ENCODE data around the gene SOS1. TPM values are rescaled to one million over a fixed set of nuclear protein-coding genes. Genes with fewer than 3 reads are reported as not detected.

SOS1 gene
- polyA plus RNA-seq, 1 of the 3 experiments (the other 2 are of a cell fraction), result 12.8 TPM

- CTCF ChIA-PET, result interaction anchor here (1.5 to 1.6 kb wide), 2 partner anchors 16 to 86 kb away, joined by 3 to 5 read pairs; no protein-coding TSS in a partner anchor
- POLR2A ChIA-PET, result no interaction called here
Measured at GRCh38 chr2:39144416-39144815, 23.6 kb upstream of the SOS1 start.

GRCh38 chr2:39142904-39143605 is 22.2 kb upstream of the SOS1 start:
- Histone ChIP-seq H3K9me3 (no peaks in the 10 kb centered on the region), H2AFZ (ENCODE audit: low read depth) (no peak overlapping the region), H3K27ac (ENCODE audit: low read depth in 2 of 2, low read length in 1 of 2) (no peak overlapping the region), H3K36me3 (replicated peaks in 1 of 2; ENCODE audit: control insufficient read depth in 1 of 2, insufficient read depth in 2 of 2, low read length in 1 of 2) (no peaks in the 10 kb centered on the region), H3K4me1 (ENCODE audit: control insufficient read depth in 1 of 2, insufficient read depth in 2 of 2, low read depth in 1 of 2, low read length in 1 of 2) (peaks cover 10 to 13% of the 10 kb centered on the region in 2 experiments; a peak in 3 of 4 replicates), H3K79me2 (ENCODE audit: insufficient read depth) (no peaks in the 10 kb centered on the region), H3K9ac (no peak overlapping the region), H3F3A (replicated peaks; ENCODE audit: insufficient read depth) (no peaks in the 10 kb centered on the region), H3K9me2 (no peaks in the 10 kb centered on the region), H3K4me2 (no peak overlapping the region), H3K27me3 (ENCODE audit: insufficient read depth) (no peaks in the 10 kb centered on the region), H3K4me3 (ENCODE audit: low read depth in 2 of 2, low read length in 1 of 2) (no peak overlapping the region), H4K20me1 (ENCODE audit: insufficient read depth) (no peaks in the 10 kb centered on the region)
- POLR2A ChIA-PET, result interaction anchor here (1.3 kb wide), 1 partner anchor 19 kb away, joined by 5 read pairs; no protein-coding TSS in a partner anchor
- WGBS (ENCODE audit: low lambda C conversion rate), result 95% methylated on average over 3 of the region's 3 CpGs
- no peak for DNase-seq
- CTCF ChIA-PET, result interaction anchor here (0.6 to 2.1 kb wide), 7 partner anchors 15 to 86 kb away, joined by 3 to 6 read pairs (median 4); no protein-coding TSS in a partner anchor
- TF ChIP-seq RAD21 (IDR thresholded peaks at IDR 0.05; ENCODE audit: low read length) (no peak), NFIC (IDR thresholded peaks at IDR 0.05; ENCODE audit: borderline replicate concordance) (no peak), REST (IDR thresholded peaks at IDR 0.05; ENCODE audit: low read depth, low read length) (no peak), FOXJ3 (CRISPR knock-in tag; IDR thresholded peaks at IDR 0.05) (no peak), MXI1 (IDR thresholded peaks at IDR 0.05; ENCODE audit: low read depth, low read length) (no peak), ZBTB33 (IDR thresholded peaks at IDR 0.05; ENCODE audit: borderline replicate concordance, low read depth) (no peak), TEAD4 (IDR thresholded peaks at IDR 0.05; ENCODE audit: borderline replicate concordance, insufficient read depth) (no peak), YY1 (IDR thresholded peaks at IDR 0.05; ENCODE audit: low read depth) (no peak), MAX (IDR thresholded peaks at IDR 0.05; ENCODE audit: low read depth) (no peak)

More at GRCh38 chr2:39144416-39144815, 23.6 kb upstream of the SOS1 start:
- WGBS (ENCODE audit: low lambda C conversion rate), result 96% methylated on average over 5 of the region's 5 CpGs
- Histone ChIP-seq H3K9me2 (no peaks in the 10 kb centered on the region), H3K27ac (ENCODE audit: low read depth in 2 of 2, low read length in 1 of 2) (no peak overlapping the region), H3F3A (replicated peaks; ENCODE audit: insufficient read depth) (no peaks in the 10 kb centered on the region), H3K79me2 (ENCODE audit: insufficient read depth) (no peaks in the 10 kb centered on the region), H3K9me3 (no peaks in the 10 kb centered on the region), H3K36me3 (replicated peaks in 1 of 2; ENCODE audit: control insufficient read depth in 1 of 2, insufficient read depth in 2 of 2, low read length in 1 of 2) (no peaks in the 10 kb centered on the region), H3K9ac (no peak overlapping the region), H4K20me1 (ENCODE audit: insufficient read depth) (no peaks in the 10 kb centered on the region), H3K27me3 (ENCODE audit: insufficient read depth) (no peaks in the 10 kb centered on the region), H3K4me2 (no peak overlapping the region), H2AFZ (ENCODE audit: low read depth) (no peak overlapping the region), H3K4me3 (ENCODE audit: low read depth in 2 of 2, low read length in 1 of 2) (no peak overlapping the region), H3K4me1 (ENCODE audit: control insufficient read depth in 1 of 2, insufficient read depth in 2 of 2, low read depth in 1 of 2, low read length in 1 of 2) (peaks cover 10 to 13% of the 10 kb centered on the region in 2 experiments; a peak in 3 of 4 replicates)
- TF ChIP-seq ZBTB33 (IDR thresholded peaks at IDR 0.05; ENCODE audit: borderline replicate concordance, low read depth), result no peak
- no peak for TF ChIP-seq ELF1 (IDR thresholded peaks at IDR 0.05)
- TF ChIP-seq USF2 (IDR thresholded peaks at IDR 0.05; ENCODE audit: borderline replicate concordance, low read depth, low read length), result no peak
- TF ChIP-seq SMC3 (IDR thresholded peaks at IDR 0.05; ENCODE audit: low read depth, low read length), result no peak
- no peak for TF ChIP-seq FOXJ3 (CRISPR knock-in tag; IDR thresholded peaks at IDR 0.05)
- no peak for TF ChIP-seq CHD2 (IDR thresholded peaks at IDR 0.05; ENCODE audit: low read length, partially characterized antibody)
- no peak for DNase-seq
